GM20000 (cell line): ENCODE measurements around the gene PIGH.
A peak's percentile ranks its signal among the peaks of the same experiment; 100 is the strongest.

Experiments used
- DNase-seq: peaks from one replicate; pipeline ENCODE4 v3.0.0; 2012; ENCODE audit warnings: low spot score
- CTCF ChIP-seq: IDR thresholded peaks from 2 replicates; pipeline ENCODE4 v1.5.1; 2012; ENCODE audit warnings: mild to moderate bottlenecking, control low read depth; ENCODE audit errors: extremely low read depth, missing control alignments

Gene PIGH

GRCh38 chr14:67583711-67584644, 16.1 kb downstream of the PIGH start:
- peak; percentile 59 for TF ChIP-seq CTCF
- DNase-seq, result peak; percentile 78

GRCh38 chr14:67582061-67582460, 18.0 kb downstream of the PIGH start:
- no peak for DNase-seq
- no peak for TF ChIP-seq CTCF

- no peak for TF ChIP-seq CTCF
- DNase-seq, result no peak
These were observed 18.4 kb downstream of the PIGH start for GRCh38 chr14:67581643-67582042.

GRCh38 chr14:67580336-67581171, 19.5 kb downstream of the PIGH start:
- no peak for TF ChIP-seq CTCF
- no peak for DNase-seq

GRCh38 chr14:67579636-67580035, 20.4 kb downstream of the PIGH start:
- DNase-seq, result no peak
- no peak for TF ChIP-seq CTCF

- DNase-seq, result no peak
- no peak for TF ChIP-seq CTCF
These were observed 21.0 kb downstream of the PIGH start for GRCh38 chr14:67579040-67579439.
